Upper lobe of right lung (tissue), 1 donor: ENCODE data around the gene EYA3. TPM values are rescaled to one million over a fixed set of nuclear protein-coding genes. Genes with fewer than 3 reads are reported as not detected.

ENCODE experiments used
- ATAC-seq: fragments of 200-7000 bp; cut with Tn5 transposase; one replicate; pipeline ENCODE4 v1.9.1; 2020; ENCODE audit warnings: mild to moderate bottlenecking, moderate library complexity
- DNase-seq: peaks from one replicate; pipeline ENCODE4 v3.0.0-alpha.2; 2020
- H3K27ac ChIP-seq: fragments of 200-600 bp; one replicate; pipeline ENCODE4 v1.8.0; 2022
- H3K27me3 ChIP-seq: fragments of 200-600 bp; one replicate; pipeline ENCODE4 v1.8.0; 2022; ENCODE audit warnings: mild to moderate bottlenecking
- H3K36me3 ChIP-seq: fragments of 200-600 bp; one replicate; pipeline ENCODE4 v1.8.0; 2022
- H3K4me1 ChIP-seq: fragments of 200-600 bp; one replicate; pipeline ENCODE4 v1.8.0; 2022
- H3K4me3 ChIP-seq: fragments of 200-600 bp; one replicate; pipeline ENCODE4 v1.8.0; 2022; ENCODE audit warnings: mild to moderate bottlenecking
- H3K9me3 ChIP-seq: fragments of 200-600 bp; one replicate; pipeline ENCODE4 v1.8.0; 2022
- intact Hi-C: fragments of 100-400 bp; cut with DNase I; formaldehyde crosslinking; loops from one replicate; pipeline ENCODE4 v1.11.0; 2022
- total RNA-seq: library from RNA; stranded (reverse); fragmentation: NEBNext Ultra II Directional; extraction: Animal tissue kit (Norgen Biotek cat#: 25700); gene quantifications from one replicate; pipeline ENCODE4 v1.2.1, GENCODE V29; 2021
- TF ChIP-seq, protein P1 (sequence below): fragments of 200-600 bp; IDR thresholded peaks from one replicate; pipeline ENCODE4 v1.8.0; 2022; ENCODE audit warnings: antibody characterized with exemption
- donor health status: DM: no; HTN: yes; CAD: no; lungs with severe emphysema.

EYA3 gene
- total RNA-seq, 1 donor from 2014 or later = 21.0 TPM

DNA sequence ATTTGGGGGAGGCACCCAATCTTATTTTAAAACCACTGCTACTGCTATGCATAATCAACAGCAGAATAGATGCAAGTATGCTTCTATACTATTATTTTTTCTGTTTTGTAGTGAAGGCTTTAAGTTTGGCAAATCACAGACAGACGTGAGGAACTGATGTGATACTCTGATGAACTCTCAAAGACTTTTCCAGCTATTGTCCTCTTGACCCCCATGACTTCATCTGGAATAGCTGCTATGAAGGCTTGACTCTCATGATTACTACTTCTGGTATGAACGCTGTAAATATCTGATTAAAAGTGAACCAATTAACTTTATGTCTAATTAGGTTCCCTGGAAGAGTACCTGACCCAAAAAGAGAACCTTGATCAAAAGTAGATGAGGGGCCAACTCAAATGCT lies 49.1 kb downstream of the EYA3 start:
- Histone ChIP-seq H3K27me3 (no peaks in the 10 kb centered on the region), H3K4me1 (no peaks in the 10 kb centered on the region), H3K36me3 (peaks cover 65% of the 10 kb centered on the region), H3K27ac (no peak overlapping the region), H3K4me3 (no peak overlapping the region), H3K9me3 (no peaks in the 10 kb centered on the region)
- ATAC-seq (no peak), DNase-seq (no peak)
- TF ChIP-seq, protein P1, sequence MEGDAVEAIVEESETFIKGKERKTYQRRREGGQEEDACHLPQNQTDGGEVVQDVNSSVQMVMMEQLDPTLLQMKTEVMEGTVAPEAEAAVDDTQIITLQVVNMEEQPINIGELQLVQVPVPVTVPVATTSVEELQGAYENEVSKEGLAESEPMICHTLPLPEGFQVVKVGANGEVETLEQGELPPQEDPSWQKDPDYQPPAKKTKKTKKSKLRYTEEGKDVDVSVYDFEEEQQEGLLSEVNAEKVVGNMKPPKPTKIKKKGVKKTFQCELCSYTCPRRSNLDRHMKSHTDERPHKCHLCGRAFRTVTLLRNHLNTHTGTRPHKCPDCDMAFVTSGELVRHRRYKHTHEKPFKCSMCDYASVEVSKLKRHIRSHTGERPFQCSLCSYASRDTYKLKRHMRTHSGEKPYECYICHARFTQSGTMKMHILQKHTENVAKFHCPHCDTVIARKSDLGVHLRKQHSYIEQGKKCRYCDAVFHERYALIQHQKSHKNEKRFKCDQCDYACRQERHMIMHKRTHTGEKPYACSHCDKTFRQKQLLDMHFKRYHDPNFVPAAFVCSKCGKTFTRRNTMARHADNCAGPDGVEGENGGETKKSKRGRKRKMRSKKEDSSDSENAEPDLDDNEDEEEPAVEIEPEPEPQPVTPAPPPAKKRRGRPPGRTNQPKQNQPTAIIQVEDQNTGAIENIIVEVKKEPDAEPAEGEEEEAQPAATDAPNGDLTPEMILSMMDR = no peak
- intact Hi-C loops = no loop called here

DNA sequence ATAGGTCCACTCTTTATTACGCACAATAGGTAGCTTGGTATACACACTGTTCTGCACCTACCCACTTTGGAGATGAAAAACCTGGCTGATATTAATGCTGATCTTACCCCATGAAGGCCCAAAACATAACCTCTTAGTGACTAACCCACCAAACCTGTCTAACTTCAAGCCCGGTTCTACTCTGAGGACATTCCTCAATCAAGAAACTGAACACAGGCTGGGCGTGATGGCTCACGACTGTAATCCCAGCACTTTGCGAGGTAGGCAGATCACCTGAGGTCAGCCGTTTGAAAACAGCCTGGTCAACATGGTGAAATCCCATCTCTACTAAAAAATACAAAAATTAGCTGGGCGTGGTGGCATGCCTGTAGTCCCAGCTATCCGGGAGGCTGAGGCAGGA lies 50.5 kb downstream of the EYA3 start:
- no peak overlapping the region for H3K4me3 ChIP-seq
- DNase-seq = no peak
- ATAC-seq = no peak
- intact Hi-C loops = no loop called here
- TF ChIP-seq, protein P1 = no peak
- H3K36me3 ChIP-seq = peaks cover 66% of the 10 kb centered on the region
- no peaks in the 10 kb centered on the region for H3K4me1 ChIP-seq
- H3K27ac ChIP-seq = no peak overlapping the region
- no peaks in the 10 kb centered on the region for H3K9me3 ChIP-seq
- H3K27me3 ChIP-seq = no peaks in the 10 kb centered on the region

DNA sequence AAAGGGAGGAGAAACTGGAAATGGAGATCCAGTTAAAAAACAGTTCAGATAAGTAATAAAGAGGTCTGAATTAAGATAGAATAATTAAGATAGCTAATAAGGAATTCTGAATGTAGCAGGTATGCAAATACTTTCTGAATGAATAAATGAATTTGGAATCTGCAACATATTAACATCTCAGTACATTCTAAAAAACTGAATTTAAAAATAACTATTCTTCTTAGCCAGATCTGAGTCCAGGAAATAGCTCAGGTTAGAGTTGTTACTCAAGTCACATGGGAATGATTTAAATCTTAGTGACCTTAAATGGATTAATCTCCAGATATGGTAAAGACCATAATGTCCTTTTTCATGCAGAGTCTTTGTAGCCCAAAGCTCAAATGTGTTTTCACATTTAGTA lies 51.2 kb downstream of the EYA3 start:
- intact Hi-C loops = no loop called here
- no peak overlapping the region for H3K27ac ChIP-seq
- ATAC-seq = no peak

DNA sequence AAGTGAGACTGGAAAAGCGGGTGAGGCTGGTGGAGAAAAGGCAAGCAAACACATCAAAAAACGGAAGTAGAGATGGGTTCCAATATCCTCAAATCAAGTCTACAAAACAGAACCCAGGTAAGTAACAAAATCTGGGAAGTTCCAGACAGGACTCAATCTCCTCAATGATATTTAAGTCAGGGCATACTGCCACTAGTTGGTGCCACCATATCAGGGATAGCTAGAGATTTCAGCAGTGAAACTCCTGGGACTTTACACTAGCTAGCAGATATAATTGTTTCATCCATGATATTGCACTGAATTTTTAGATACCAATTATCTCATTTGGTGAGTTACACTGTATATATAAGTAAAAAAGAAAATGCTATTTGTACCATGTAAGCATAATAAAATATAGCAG lies 52.0 kb downstream of the EYA3 start:
- no peak for ATAC-seq
- peaks cover 57% of the 10 kb centered on the region for H3K36me3 ChIP-seq
- no peak overlapping the region for H3K27ac ChIP-seq
- intact Hi-C loops = no loop called here
- H3K27me3 ChIP-seq = no peaks in the 10 kb centered on the region
- TF ChIP-seq, protein P1 = peak; percentile 6
- H3K4me1 ChIP-seq = no peaks in the 10 kb centered on the region
- H3K9me3 ChIP-seq = no peaks in the 10 kb centered on the region
- no peak overlapping the region for H3K4me3 ChIP-seq
- DNase-seq = no peak

More for the DNA sequence above, 51.2 kb downstream of the EYA3 start:
- TF ChIP-seq, protein P1 = no peak
- Histone ChIP-seq H3K4me3 (no peak overlapping the region), H3K27me3 (no peaks in the 10 kb centered on the region), H3K4me1 (no peaks in the 10 kb centered on the region), H3K36me3 (peaks cover 65% of the 10 kb centered on the region), H3K9me3 (no peaks in the 10 kb centered on the region)
- no peak for DNase-seq

DNA sequence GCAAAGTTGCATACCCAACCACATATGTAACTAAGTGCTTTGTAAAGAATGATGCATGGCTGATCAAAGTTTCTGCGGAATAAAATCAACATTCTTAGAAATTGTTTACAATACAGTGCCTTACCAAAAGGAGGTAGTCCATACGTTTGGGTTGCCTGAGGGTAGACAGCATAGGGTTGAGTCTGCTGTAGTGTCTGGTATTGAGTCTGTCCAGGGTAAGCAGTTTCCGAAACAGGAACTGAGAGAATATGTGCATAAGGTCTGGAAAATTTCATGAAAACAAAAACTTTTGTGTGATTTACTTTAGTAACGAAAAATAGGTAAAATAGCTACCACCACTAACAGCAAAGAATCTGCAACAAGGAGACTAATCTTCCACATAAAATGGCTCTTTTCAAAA lies 53.0 kb downstream of the EYA3 start:
- no peaks in the 10 kb centered on the region for H3K9me3 ChIP-seq
- TF ChIP-seq, protein P1 = no peak
- H3K4me3 ChIP-seq = no peak overlapping the region
- no peaks in the 10 kb centered on the region for H3K27me3 ChIP-seq
- ATAC-seq (no peak), DNase-seq (no peak)
- H3K36me3 ChIP-seq = peaks cover 48% of the 10 kb centered on the region
- intact Hi-C loops = no loop called here
- no peaks in the 10 kb centered on the region for H3K4me1 ChIP-seq
- no peak overlapping the region for H3K27ac ChIP-seq

DNA sequence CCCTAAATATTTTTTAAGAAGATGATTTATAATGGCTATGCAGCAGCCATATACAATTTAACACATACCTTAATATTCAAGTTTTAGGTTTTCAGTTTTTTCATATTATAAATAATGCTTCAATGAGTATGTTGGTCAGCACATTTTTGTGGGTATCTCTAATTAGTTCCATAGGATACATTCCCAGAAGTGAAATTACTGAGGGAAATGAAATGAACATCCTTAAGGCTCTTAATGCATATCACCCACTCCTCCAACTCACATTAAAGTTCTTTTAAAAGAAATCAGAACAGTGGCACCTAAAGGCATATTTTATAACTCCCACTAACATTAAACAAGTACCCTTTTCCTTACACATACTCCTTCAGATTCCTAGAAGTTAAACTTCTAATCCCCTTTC lies 56.1 kb downstream of the EYA3 start:
- Histone ChIP-seq H3K9me3 (no peaks in the 10 kb centered on the region), H3K27ac (no peak overlapping the region), H3K4me1 (no peaks in the 10 kb centered on the region), H3K4me3 (no peak overlapping the region), H3K36me3 (peaks cover 21% of the 10 kb centered on the region), H3K27me3 (no peaks in the 10 kb centered on the region)
- TF ChIP-seq, protein P1 = no peak
- intact Hi-C loops = no loop called here
- DNase-seq (no peak), ATAC-seq (no peak)
